ENCODE measurements around the gene IQCK.

DNA sequence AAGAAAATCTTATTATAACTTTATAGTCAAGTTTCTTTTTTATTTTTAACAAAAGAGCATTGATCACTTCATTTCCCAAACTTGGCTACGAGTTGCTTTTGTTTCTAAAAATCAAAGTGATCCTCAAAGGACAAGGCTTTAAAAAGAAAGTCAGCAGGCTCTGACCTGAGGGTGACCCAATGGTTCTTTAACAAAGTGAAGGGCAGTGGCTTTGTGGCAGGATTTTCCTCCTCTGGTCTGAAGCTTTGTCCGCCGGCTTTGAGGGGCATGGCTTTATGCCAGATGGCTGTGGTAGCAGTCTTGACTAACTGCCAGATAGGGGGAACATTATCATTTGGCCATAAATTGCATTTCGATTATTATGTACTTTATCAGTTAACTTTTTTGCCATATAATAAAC is 28.5 kb downstream of the IQCK start:
- TF ChIP-seq, protein P1, sequence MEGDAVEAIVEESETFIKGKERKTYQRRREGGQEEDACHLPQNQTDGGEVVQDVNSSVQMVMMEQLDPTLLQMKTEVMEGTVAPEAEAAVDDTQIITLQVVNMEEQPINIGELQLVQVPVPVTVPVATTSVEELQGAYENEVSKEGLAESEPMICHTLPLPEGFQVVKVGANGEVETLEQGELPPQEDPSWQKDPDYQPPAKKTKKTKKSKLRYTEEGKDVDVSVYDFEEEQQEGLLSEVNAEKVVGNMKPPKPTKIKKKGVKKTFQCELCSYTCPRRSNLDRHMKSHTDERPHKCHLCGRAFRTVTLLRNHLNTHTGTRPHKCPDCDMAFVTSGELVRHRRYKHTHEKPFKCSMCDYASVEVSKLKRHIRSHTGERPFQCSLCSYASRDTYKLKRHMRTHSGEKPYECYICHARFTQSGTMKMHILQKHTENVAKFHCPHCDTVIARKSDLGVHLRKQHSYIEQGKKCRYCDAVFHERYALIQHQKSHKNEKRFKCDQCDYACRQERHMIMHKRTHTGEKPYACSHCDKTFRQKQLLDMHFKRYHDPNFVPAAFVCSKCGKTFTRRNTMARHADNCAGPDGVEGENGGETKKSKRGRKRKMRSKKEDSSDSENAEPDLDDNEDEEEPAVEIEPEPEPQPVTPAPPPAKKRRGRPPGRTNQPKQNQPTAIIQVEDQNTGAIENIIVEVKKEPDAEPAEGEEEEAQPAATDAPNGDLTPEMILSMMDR (IDR thresholded peaks at IDR 0.05; ENCODE audit: poor library complexity) = no peak
- TF ChIP-seq EZH2 (IDR thresholded peaks at IDR 0.05; ENCODE audit: borderline replicate concordance) = no peak
- no peak for TF ChIP-seq EZH2phosphoT487 (IDR thresholded peaks at IDR 0.05; ENCODE audit: low read depth, severe bottlenecking, unreplicated experiment)

Measured in hepatocyte (in vitro differentiated cells).